Right lobe of liver (tissue), 6 donors: ENCODE results near the gene SLC39A9. TPM values are rescaled to one million over a fixed set of nuclear protein-coding genes. Genes with fewer than 3 reads are reported as not detected.

Experiments
- ATAC-seq, 4 donors: fragments of 200-7000 bp; cut with Tn5 transposase; one replicate each; pipeline ENCODE4 v1.9.1; 2020; ENCODE audit warnings: mild to moderate bottlenecking in 4 of 4, moderate library complexity in 4 of 4
- DNase-seq, 3 donors: peaks; one replicate each; pipeline ENCODE4 v3.0.0-alpha.2; 2020
- H3K27ac ChIP-seq, 3 donors: fragments of 200-600 bp; one replicate each; pipeline ENCODE4 v1.8.0; 2022
- H3K27me3 ChIP-seq, 2 donors: fragments of 200-600 bp; one replicate each; pipeline ENCODE4 v1.8.0; 2022
- H3K36me3 ChIP-seq, 4 donors: fragments of 200-600 bp; sonication (generic) in 1 of 4; one replicate each; pipeline versions ENCODE4 v1.5.1 to v1.8.0; 2017 to 2022; ENCODE audit warnings: control low read depth in 1 of 4
- H3K4me1 ChIP-seq, 4 donors: fragments of 200-600 bp; sonication (generic) in 1 of 4; one replicate each; pipeline versions ENCODE4 v1.5.1 to v1.8.0; 2017 to 2022; ENCODE audit warnings: control low read depth in 1 of 4
- H3K4me3 ChIP-seq, 3 donors: fragments of 200-600 bp; one replicate each; pipeline ENCODE4 v1.8.0; 2022
- H3K9me3 ChIP-seq, 4 donors: fragments of 200-600 bp; sonication (generic) in 1 of 4; one replicate each; pipeline versions ENCODE4 v1.5.1 to v1.8.0; 2017 to 2022; ENCODE audit warnings: control low read depth in 1 of 4
- CTCF ChIP-seq, 4 donors: fragments of 200-600 bp in 3 of 4; fragments of 450-650 bp in 1 of 4; IDR thresholded peaks; one replicate each; pipeline versions ENCODE4 v1.5.1 to v1.8.0; 2016 to 2022; ENCODE audit warnings: antibody characterized with exemption in 4 of 4, mild to moderate bottlenecking in 2 of 4
- POLR2A ChIP-seq: fragments of 450-650 bp; IDR thresholded peaks from one replicate; pipeline ENCODE4 v1.6.1; 2017; ENCODE audit warnings: antibody characterized with exemption, mild to moderate bottlenecking
- WGBS: methylation state at CpG from one replicate; pipeline ENCODE4 v1.1.6; 2018; ENCODE audit warnings: low coverage, low lambda C conversion rate; ENCODE audit not compliant: insufficient coverage; ENCODE audit errors: missing lambda C conversion rate; 5-methylcytosine and 5-hydroxymethylcytosine counted together
- intact Hi-C, 2 donors: fragments of 100-400 bp; cut with DNase I; formaldehyde crosslinking; loops; one replicate each; pipeline versions ENCODE4 v1.11.2 to v1.14.1; 2022
- total RNA-seq, 6 experiments: library from RNA; depleted of rRNA in 2 of 6; stranded (reverse); fragments of >200 nt in 2 of 6; fragmentation: NEBNext Ultra II Directional in 3 of 6; extraction: Animal tissue kit (Norgen Biotek cat#: 25700) in 3 of 6; gene quantifications; one replicate each; pipeline versions ENCODE4 v1.1.0 to v1.2.4, GENCODE V29; 2016 to 2023
- donor health status: DM: no; HTN: yes; CAD: no.
- donor health status: DM: no; HTN: no; CAD: no.
- donor health status: DM: no; HTN: no; CAD: no.
- donor health status: DM: no; HTN: yes; CAD: no.
- donor health status: DM: no; HTN: yes; CAD: no.

Gene SLC39A9
- total RNA-seq, 6 experiments from 2014 or later, result 44.7 to 78.2 (median 58.2) TPM

GRCh38 chr14:69506241-69506595 lies 107.7 kb downstream of the SLC39A9 start:
- H3K27ac ChIP-seq, result no peak overlapping the region

More at GRCh38 chr14:69506241-69506595, 107.7 kb downstream of the SLC39A9 start:
- no peak for ATAC-seq
- Histone ChIP-seq H3K36me3 (no peaks in the 10 kb centered on the region), H3K4me1 (no peaks in the 10 kb centered on the region), H3K9me3 (no peaks in the 10 kb centered on the region), H3K27me3 (no peaks in the 10 kb centered on the region), H3K4me3 (no peak overlapping the region)
- 70% methylated on average over 1 of the region's 1 CpG for WGBS
- DNase-seq, result no peak
- no peak for TF ChIP-seq POLR2A
- no peak for TF ChIP-seq CTCF (IDR thresholded peaks at IDR 0.05)
- intact Hi-C loops, result no loop called here

Other genes with a start within 250 kb of the SLC39A9 start
- 10 to 100 TPM; 21.8 to 31.4 (median 28.0) TPM for gene DCAF5, start 245.6 kb upstream of the SLC39A9 start, total RNA-seq
- 10 to 100 TPM in 1 of 6 experiments, 1 to 10 TPM in 5; 7.4 to 10.4 (median 8.2) TPM for gene EXD2, start 207.2 kb upstream of the SLC39A9 start, total RNA-seq
- gene GALNT16, start 138.5 kb upstream of the SLC39A9 start, total RNA-seq, result 1 to 10 TPM in 3 of 6 experiments, under 1 TPM in 3; 0.37 to 1.7 (median 0.94) TPM
- 10 to 100 TPM; 46.0 to 71.7 (median 68.5) TPM for gene ERH, start 393 bp upstream of the SLC39A9 start, total RNA-seq
- gene PLEKHD1, start 86.0 kb downstream of the SLC39A9 start, total RNA-seq, result under 1 TPM in 1 of 6 experiments, not detected in 5; 0.04 TPM
- under 1 TPM in 3 of 6 experiments, not detected in 3; 0.06 to 0.11 (median 0.07) TPM for gene CCDC177, start 176.2 kb downstream of the SLC39A9 start, total RNA-seq
- gene SUSD6, start 212.9 kb downstream of the SLC39A9 start, total RNA-seq, result 10 to 100 TPM in 5 of 6 experiments, 1 to 10 TPM in 1; 9.6 to 17.4 (median 12.5) TPM